Measurements from ENCODE around the gene ELAVL3. TPM values are rescaled to one million over a fixed set of nuclear protein-coding genes. Genes with fewer than 3 reads are reported as not detected.

Gene ELAVL3
- total and polyA plus RNA-seq, 2 donors (not counting 3 experiments of a cell fraction or from before 2014, with no cell fraction given): not detected

- Histone ChIP-seq H3K9me1 (replicated peaks; ENCODE audit: control insufficient read depth, extremely low read depth, insufficient read depth, low read length) (no peaks in the 10 kb centered on the region), H3K36me3 (ENCODE audit: control insufficient read depth in 2 of 2, extremely low read depth in 1 of 2, insufficient read depth in 2 of 2, low read length in 2 of 2) (no peaks in the 10 kb centered on the region), H3K27ac (ENCODE audit: insufficient read depth, low read depth, low read length) (no peak overlapping the region), H3K9me3 (replicated peaks; ENCODE audit: control insufficient read depth, insufficient read depth, low read length) (no peaks in the 10 kb centered on the region), H4K20me1 (replicated peaks; ENCODE audit: control insufficient read depth, extremely low read depth, insufficient read depth, low read length) (no peaks in the 10 kb centered on the region), H3K4me1 (ENCODE audit: control insufficient read depth, extremely low read depth, insufficient read depth, low read length) (no peaks in the 10 kb centered on the region), H3K27me3 (ENCODE audit: control insufficient read depth in 2 of 2, insufficient read depth in 2 of 2, low read length in 2 of 2) (no peaks in the 10 kb centered on the region), H3K4me3 (replicated peaks in 1 of 3; ENCODE audit: insufficient read depth in 1 of 3, low read depth in 1 of 3, low read length in 3 of 3) (no peak overlapping the region), H3K4me2 (ENCODE audit: insufficient read depth, low read length) (no peak overlapping the region), H3K9ac (replicated peaks; ENCODE audit: extremely low read depth, insufficient read depth, low read length) (no peak overlapping the region), H2AFZ (ENCODE audit: low read depth, low read length) (no peak overlapping the region), H3K79me2 (ENCODE audit: control insufficient read depth, insufficient read depth, low read length) (no peaks in the 10 kb centered on the region)
- no peak for DNase-seq (ENCODE audit: low read depth, low spot score)
- dilution Hi-C loops (cut with MboI; ENCODE audit: extremely low pct_ligation_motif_present, low sequenced_read_pairs) (no loop called here), intact Hi-C loops (cut with micrococcal nuclease) (no loop called here)
- CTCF ChIA-PET: no interaction called here
- no TSS peak for BruUV-seq (replicated peaks)
- TF ChIP-seq POLR2AphosphoS5 (IDR thresholded peaks at IDR 0.05; ENCODE audit: insufficient read depth, low read depth, low read length) (no peak), MAX (IDR thresholded peaks at IDR 0.05; ENCODE audit: insufficient read depth, insufficient read length) (no peak), GATA2 (IDR thresholded peaks at IDR 0.05; ENCODE audit: insufficient read depth, insufficient read length, low read depth, low read length) (no peak), FOS (IDR thresholded peaks at IDR 0.05; ENCODE audit: borderline replicate concordance, insufficient read depth, low read length) (no peak), CTCF (IDR thresholded peaks at IDR 0.05; ENCODE audit: extremely low read depth in 1 of 2, insufficient read depth in 1 of 2, low read depth in 1 of 2, low read length in 2 of 2) (no peak), JUN (IDR thresholded peaks at IDR 0.05; ENCODE audit: borderline replicate concordance, insufficient read depth, insufficient read length, low read depth) (no peak), POLR2A (IDR thresholded peaks at IDR 0.05; ENCODE audit: low read depth, low read length) (no peak), MYC (IDR thresholded peaks at IDR 0.05; ENCODE audit: low read depth, low read length) (no peak), EZH2 (IDR thresholded peaks at IDR 0.05; ENCODE audit: borderline replicate concordance, low read depth, low read length, severe bottlenecking) (no peak)
- FAIRE-seq: peak; percentile 62
- POLR2A ChIA-PET: no interaction called here
Measured at GRCh38 chr19:11464333-11465265, 16.2 kb downstream of the ELAVL3 start.

Data from endothelial cell of umbilical vein (primary cell).